ENCODE measurements around the gene ZFHX3.

Gene ZFHX3

GRCh38 chr16:72956124-72957064 lies 91.5 kb downstream of the ZFHX3 start:
- no peak for DNase-seq (ENCODE audit: low read depth, low spot score)

GRCh38 chr16:72952811-72953271 lies 95.1 kb downstream of the ZFHX3 start:
- DNase-seq (ENCODE audit: low read depth, low spot score) = no peak

GRCh38 chr16:72952404-72952803 lies 95.5 kb downstream of the ZFHX3 start:
- no peak for DNase-seq (ENCODE audit: low read depth, low spot score)

GRCh38 chr16:72951916-72952315 lies 96.0 kb downstream of the ZFHX3 start:
- no peak for DNase-seq (ENCODE audit: low read depth, low spot score)

- DNase-seq (ENCODE audit: low read depth, low spot score) = no peak
These were observed 97.3 kb downstream of the ZFHX3 start for GRCh38 chr16:72950669-72951068.

- no peak for DNase-seq (ENCODE audit: low read depth, low spot score)
These were observed 99.6 kb downstream of the ZFHX3 start for GRCh38 chr16:72948238-72948829.

GRCh38 chr16:72947379-72948237 lies 100.3 kb downstream of the ZFHX3 start:
- peak; percentile 75 for DNase-seq (ENCODE audit: low read depth, low spot score)

- DNase-seq (ENCODE audit: low read depth, low spot score) = no peak
These were observed 101.3 kb downstream of the ZFHX3 start for GRCh38 chr16:72946474-72947194.

- no peak for DNase-seq (ENCODE audit: low read depth, low spot score)
These were observed 101.9 kb downstream of the ZFHX3 start for GRCh38 chr16:72946063-72946462.

- DNase-seq (ENCODE audit: low read depth, low spot score) = no peak
These were observed 102.3 kb downstream of the ZFHX3 start for GRCh38 chr16:72945611-72946010.

- no peak for DNase-seq (ENCODE audit: low read depth, low spot score)
These were observed 103.0 kb downstream of the ZFHX3 start for GRCh38 chr16:72944757-72945485.

GRCh38 chr16:72942021-72942420 lies 105.9 kb downstream of the ZFHX3 start:
- DNase-seq (ENCODE audit: low read depth, low spot score) = no peak

- DNase-seq (ENCODE audit: low read depth, low spot score) = no peak
These were observed 107.0 kb downstream of the ZFHX3 start for GRCh38 chr16:72940886-72941285.

GRCh38 chr16:72939247-72939646 lies 108.7 kb downstream of the ZFHX3 start:
- DNase-seq (ENCODE audit: low read depth, low spot score) = peak; percentile 37

GRCh38 chr16:72938795-72939164 lies 109.1 kb downstream of the ZFHX3 start:
- no peak for DNase-seq (ENCODE audit: low read depth, low spot score)

GRCh38 chr16:72937916-72938794 lies 109.8 kb downstream of the ZFHX3 start:
- no peak for DNase-seq (ENCODE audit: low read depth, low spot score)

- no peak for DNase-seq (ENCODE audit: low read depth, low spot score)
These were observed 110.6 kb downstream of the ZFHX3 start for GRCh38 chr16:72937360-72937759.

- no peak for DNase-seq (ENCODE audit: low read depth, low spot score)
These were observed 111.5 kb downstream of the ZFHX3 start for GRCh38 chr16:72936408-72936807.

- DNase-seq (ENCODE audit: low read depth, low spot score) = no peak
These were observed 112.0 kb downstream of the ZFHX3 start for GRCh38 chr16:72935896-72936295.
